Measurements from ENCODE around the gene SH3PXD2A. TPM values are rescaled to one million over a fixed set of nuclear protein-coding genes. Genes with fewer than 3 reads are reported as not detected.
A peak's percentile ranks its signal among the peaks of the same experiment; 100 is the strongest.

The SH3PXD2A gene
- total and polyA plus RNA-seq, 10 donors = 2.6 to 50.0 (median 35.2) TPM

- H3K36me3 ChIP-seq = no peaks in the 10 kb centered on the region
- no peak overlapping the region for H3K4me3 ChIP-seq
- no peak overlapping the region for H3K27ac ChIP-seq
- intact Hi-C loops (cut with DNase I; ENCODE audit: low total_unique reads) = no loop called here
- H3K9me3 ChIP-seq = no peaks in the 10 kb centered on the region
- peaks cover 0 to 15% (median 0%) of the 10 kb centered on the region in 7 donors for H3K27me3 ChIP-seq (replicated peaks in 1 of 7)
- TF ChIP-seq POLR2AphosphoS5 (IDR thresholded peaks at IDR 0.05) = no peak
- TF ChIP-seq CTCF (IDR thresholded peaks at IDR 0.05 in 8 of 11, conservative IDR thresholded peaks at IDR 0.05 in 3 of 11) = no peak
- no peak for TF ChIP-seq POLR2A (IDR thresholded peaks at IDR 0.05)
- DNase-seq = no peak
- 56 to 77% (median 63%) methylated on average over 3 of the region's 3 CpGs for WGBS, 5 donors
- peaks cover 0 to 36% (median 23%) of the 10 kb centered on the region in 6 donors for H3K4me1 ChIP-seq
These were observed 32.6 kb downstream of the SH3PXD2A start for GRCh38 chr10:103822800-103823199.

GRCh38 chr10:103822107-103822716 lies 33.2 kb downstream of the SH3PXD2A start:
- 93 to 95% (median 94%) methylated on average over 5 of the region's 5 CpGs for WGBS, 5 donors
- Histone ChIP-seq H3K27ac (no peak overlapping the region), H3K4me1 (peaks cover 0 to 36% (median 23%) of the 10 kb centered on the region in 6 donors), H3K27me3 (replicated peaks in 1 of 7) (peaks cover 0 to 15% (median 0%) of the 10 kb centered on the region in 7 donors), H3K4me3 (no peak overlapping the region), H3K36me3 (no peaks in the 10 kb centered on the region), H3K9me3 (no peaks in the 10 kb centered on the region)
- DNase-seq = peak; percentile 63
- intact Hi-C loops (cut with DNase I; ENCODE audit: low total_unique reads) = no loop called here
- TF ChIP-seq POLR2A (IDR thresholded peaks at IDR 0.05) = no peak
- TF ChIP-seq POLR2AphosphoS5 (IDR thresholded peaks at IDR 0.05) = no peak
- TF ChIP-seq CTCF (IDR thresholded peaks at IDR 0.05 in 8 of 11, conservative IDR thresholded peaks at IDR 0.05 in 3 of 11) = no peak

- H3K4me1 ChIP-seq = peaks cover 0 to 36% (median 23%) of the 10 kb centered on the region in 6 donors
- H3K4me3 ChIP-seq = no peak overlapping the region
- TF ChIP-seq CTCF (IDR thresholded peaks at IDR 0.05 in 8 of 11, conservative IDR thresholded peaks at IDR 0.05 in 3 of 11) = no peak
- TF ChIP-seq POLR2AphosphoS5 (IDR thresholded peaks at IDR 0.05) = peak in 2 of 3 donors; percentile 30 to 38
- intact Hi-C loops (cut with DNase I; ENCODE audit: low total_unique reads) = no loop called here
- peak; percentile 77 for DNase-seq
- 32 to 58% (median 36%) methylated on average over 11 to 19 of the region's 19 CpGs for WGBS, 5 donors
- peak overlapping the region in 5 of 8 donors; percentile 13 to 45 (median 25) for H3K27ac ChIP-seq
- no peaks in the 10 kb centered on the region for H3K9me3 ChIP-seq
- H3K36me3 ChIP-seq = no peaks in the 10 kb centered on the region
- peaks cover 0 to 15% (median 0%) of the 10 kb centered on the region in 7 donors for H3K27me3 ChIP-seq (replicated peaks in 1 of 7)
These were observed 35.0 kb downstream of the SH3PXD2A start for GRCh38 chr10:103820101-103821062.

GRCh38 chr10:103819493-103819892 lies 35.9 kb downstream of the SH3PXD2A start:
- WGBS, 5 donors = 73 to 80% (median 76%) methylated on average over 7 of the region's 7 CpGs
- no peak overlapping the region for H3K4me3 ChIP-seq
- peak; percentile 42 for DNase-seq
- H3K9me3 ChIP-seq = no peaks in the 10 kb centered on the region
- peaks cover 0 to 15% (median 0%) of the 10 kb centered on the region in 7 donors for H3K27me3 ChIP-seq (replicated peaks in 1 of 7)
- H3K27ac ChIP-seq = peak overlapping the region in 2 of 8 donors; percentile 32 to 45
- TF ChIP-seq POLR2AphosphoS5 (IDR thresholded peaks at IDR 0.05) = no peak
- TF ChIP-seq POLR2A (IDR thresholded peaks at IDR 0.05) = no peak
- no peak for TF ChIP-seq CTCF (IDR thresholded peaks at IDR 0.05 in 8 of 11, conservative IDR thresholded peaks at IDR 0.05 in 3 of 11)
- intact Hi-C loops (cut with DNase I; ENCODE audit: low total_unique reads) = no loop called here
- H3K36me3 ChIP-seq = no peaks in the 10 kb centered on the region
- peaks cover 0 to 32% (median 19%) of the 10 kb centered on the region in 6 donors for H3K4me1 ChIP-seq
